ENCODE measurements around the gene MYF5. TPM values are rescaled to one million over a fixed set of nuclear protein-coding genes. Genes with fewer than 3 reads are reported as not detected.
"Not testable (repeated sequence)": the region's sequence is repeated elsewhere in the genome, so short reads cannot be mapped to it uniquely, and the experiment has no call there.

The MYF5 gene
- total RNA-seq, result not detected in 2 replicates

- H3K4me3 ChIP-seq (ENCODE audit: low read depth, low read length), result no peak within 1 kb of the TSS
- DNase-seq (ENCODE audit: low read depth), result no peak
- no peak for TF ChIP-seq CTCF (IDR thresholded peaks at IDR 0.05; ENCODE audit: insufficient read depth, low read depth, low read length)
Measured at GRCh38 chr12:80716696-80717469, at the start of gene MYF5. MYF5 (plus strand) TSS chr12:80716912; CDS start chr12:80717064, 152 bp downstream.

DNA sequence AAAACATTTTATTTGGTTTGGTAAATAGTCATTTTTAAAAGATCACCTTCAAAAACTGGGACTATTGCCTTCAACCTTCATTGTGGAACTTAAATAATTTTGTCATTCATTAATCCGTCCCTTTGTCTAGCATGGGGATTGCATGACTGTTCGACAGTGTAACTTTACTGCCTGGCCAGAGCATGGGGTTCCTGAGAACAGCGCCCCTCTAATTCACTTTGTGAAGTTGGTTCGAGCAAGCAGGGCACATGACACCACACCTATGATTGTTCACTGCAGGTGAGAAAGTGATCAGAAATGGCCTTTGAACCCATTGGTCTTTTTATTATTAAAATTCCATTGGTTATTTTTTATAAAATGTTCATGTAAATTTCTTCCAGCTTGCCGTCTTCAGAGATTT is 46.5 kb upstream of the MYF5 start:
- no peak for TF ChIP-seq CTCF (IDR thresholded peaks at IDR 0.05; ENCODE audit: insufficient read depth, low read depth, low read length)
- DNase-seq (ENCODE audit: low read depth), result no peak
- H3K4me3 ChIP-seq (ENCODE audit: low read depth, low read length), result no peak overlapping the region

DNA sequence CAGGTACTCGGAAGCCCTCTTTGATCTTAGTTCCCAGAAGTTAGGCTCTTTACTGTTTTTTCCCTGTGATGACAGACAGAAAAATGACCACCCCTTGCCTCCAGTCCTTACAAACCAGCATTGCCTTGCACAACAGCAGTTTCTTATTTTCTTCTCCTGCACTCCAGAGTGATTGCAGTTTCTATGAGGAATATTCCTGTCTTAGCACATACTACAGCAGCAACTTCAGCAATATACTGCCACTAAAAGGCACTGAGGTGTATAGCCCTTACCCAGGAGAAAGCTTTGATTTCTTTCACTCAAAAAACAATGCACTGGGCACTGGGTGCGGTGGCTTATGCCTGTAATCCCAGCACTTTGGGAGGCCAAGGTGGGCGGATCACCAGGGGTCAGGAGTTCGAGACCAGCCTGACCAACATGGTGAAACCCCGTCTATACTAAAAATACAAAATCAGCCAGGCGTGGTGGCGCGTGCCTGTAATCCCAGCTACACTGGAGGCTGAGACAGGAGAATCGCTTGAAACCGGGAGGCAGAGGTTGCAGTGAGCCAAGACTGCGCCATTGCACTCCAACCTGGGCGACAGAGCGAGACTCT is 40.6 kb upstream of the MYF5 start:
- H3K4me3 ChIP-seq (ENCODE audit: low read depth, low read length), result not testable (repeated sequence)
- peak; percentile 20 for DNase-seq (ENCODE audit: low read depth)
- TF ChIP-seq CTCF (IDR thresholded peaks at IDR 0.05; ENCODE audit: insufficient read depth, low read depth, low read length), result peak; percentile 11

DNA sequence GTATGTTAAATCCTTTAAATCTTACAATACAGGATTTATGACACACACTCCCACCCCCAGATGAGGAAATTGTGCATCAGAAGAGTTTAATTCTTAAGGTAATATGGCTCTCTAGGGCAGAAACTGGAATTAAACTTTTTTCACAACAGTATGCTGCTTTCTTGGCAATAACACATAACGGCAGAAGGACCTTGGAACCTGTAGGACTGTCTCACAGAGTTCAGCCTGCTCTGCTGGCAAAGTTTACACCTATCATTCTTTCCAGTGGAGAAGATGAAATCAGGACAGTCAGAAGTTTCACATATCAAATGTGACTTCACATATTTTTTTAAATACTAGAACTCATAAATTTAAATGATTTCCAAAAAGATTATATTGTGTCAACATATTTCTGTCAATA is 39.9 kb upstream of the MYF5 start:
- no peak for TF ChIP-seq CTCF (IDR thresholded peaks at IDR 0.05; ENCODE audit: insufficient read depth, low read depth, low read length)
- no peak for DNase-seq (ENCODE audit: low read depth)
- H3K4me3 ChIP-seq (ENCODE audit: low read depth, low read length), result no peak overlapping the region

- no peak for DNase-seq (ENCODE audit: low read depth)
- H3K4me3 ChIP-seq (ENCODE audit: low read depth, low read length), result no peak overlapping the region
- no peak for TF ChIP-seq CTCF (IDR thresholded peaks at IDR 0.05; ENCODE audit: insufficient read depth, low read depth, low read length)
Measured at GRCh38 chr12:80677994-80678393, 38.7 kb upstream of the MYF5 start.

DNA sequence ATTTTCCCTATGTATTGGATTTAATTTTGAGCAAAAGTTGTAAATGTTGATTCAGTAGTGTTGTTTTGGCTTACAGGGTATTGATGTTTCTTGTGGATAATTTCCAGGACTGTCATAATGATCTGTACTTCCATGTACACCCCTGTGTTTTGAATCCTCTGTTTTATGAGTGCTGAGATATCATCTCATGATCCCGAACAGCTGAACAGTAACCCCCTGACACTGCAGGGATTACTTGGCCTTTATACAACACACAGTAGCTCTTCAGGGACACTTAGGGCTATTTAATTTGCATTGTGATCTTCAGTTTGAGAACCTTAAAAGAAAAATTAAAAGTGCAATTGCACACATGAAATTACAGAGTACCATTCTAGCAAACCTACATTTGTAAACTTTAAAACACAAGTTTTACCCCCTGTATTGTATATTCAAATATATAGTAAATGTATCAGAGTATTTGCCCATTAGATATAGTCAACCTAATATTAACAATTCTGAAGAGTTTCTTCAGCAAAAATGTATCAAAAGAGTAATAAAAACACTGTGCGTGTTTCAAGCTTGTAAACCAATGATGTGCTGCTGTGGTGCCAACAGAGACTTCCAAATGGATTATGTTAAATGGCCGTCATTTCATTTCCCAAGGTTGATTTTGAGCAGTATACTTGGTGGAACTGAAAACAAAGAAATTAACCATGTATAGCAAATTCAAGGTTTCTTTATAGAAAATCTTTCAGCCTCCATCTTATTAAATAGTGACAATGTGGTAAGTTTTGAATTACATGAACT is 37.2 kb upstream of the MYF5 start:
- peak; percentile 19 for DNase-seq (ENCODE audit: low read depth)
- no peak for TF ChIP-seq CTCF (IDR thresholded peaks at IDR 0.05; ENCODE audit: insufficient read depth, low read depth, low read length)
- H3K4me3 ChIP-seq (ENCODE audit: low read depth, low read length), result no peak overlapping the region

All from fibroblast of villous mesenchyme (primary cell).